HCT116 (cell line): ENCODE results near the gene DERA. TPM values are rescaled to one million over a fixed set of nuclear protein-coding genes. Genes with fewer than 3 reads are reported as not detected.
"Not testable (repeated sequence)": the region's sequence is repeated elsewhere in the genome, so short reads cannot be mapped to it uniquely, and the experiment has no call there.

Experiments used
- ATAC-seq: fragments of 200-7000 bp; cut with Tn5 transposase; 2 replicates; pipeline ENCODE4 v1.9.1; 2020; ENCODE audit warnings: mild to moderate bottlenecking, moderate library complexity
- BruUV-seq: library from RNA; stranded (reverse); fragments of 400-500 nt; replicated peaks from 2 replicates; lab custom pipeline; 2021; lab: Mats Ljungman, UMichigan
- CTCF ChIA-PET: fragments of 300-600 bp; sonication (Branson Sonifier 250); formaldehyde crosslinking; loops from one replicate; lab custom pipeline; 2021; ENCODE audit warnings: antibody characterized with exemption; lab: Charles Lee
- POLR2A ChIA-PET: fragments of 300-600, 350-600 bp; sonication (Branson Sonifier 250); formaldehyde crosslinking; loops from one replicate; lab custom pipeline; 2021; ENCODE audit warnings: antibody characterized with exemption; lab: Charles Lee
- RAD21 ChIA-PET, 2 experiments: fragments of 300-600 bp; sonication (Branson Sonifier 250); formaldehyde crosslinking; loops; one replicate each; lab custom pipeline; 2023; ENCODE audit warnings: low total read pairs in 2 of 2; ENCODE audit not compliant: uncharacterized antibody in 2 of 2, unreplicated experiment in 2 of 2, low non-redundant PET in 1 of 2; lab: Charles Lee
- DNase-seq: peaks from one replicate; pipeline ENCODE4 v3.0.0-alpha.2; 2010; ENCODE audit warnings: low read depth, low spot score
- H2AFZ ChIP-seq: fragments of 200-600 bp; shearing (Covaris generic), sonication (generic); 2 replicates; pipeline ENCODE4 v1.6.1; 2017; ENCODE audit warnings: low read depth, mixed run types, mixed read lengths, antibody characterized with exemption, low read length; ENCODE audit not compliant: poor library complexity, severe bottlenecking
- H3K27ac ChIP-seq: 2 replicates; pipeline ENCODE4 v1.5.1; 2012; ENCODE audit warnings: low read depth, low read length
- H3K27me3 ChIP-seq: fragments of 200-600 bp; sonication (generic); 2 replicates; pipeline ENCODE4 v1.6.1; 2016; ENCODE audit warnings: mixed run types, low read length, mixed read lengths; ENCODE audit not compliant: insufficient read depth
- H3K36me3 ChIP-seq, 2 experiments: fragments of 200-500 bp in 1 of 2; fragments of 200-600 bp in 1 of 2; sonication (Bioruptor generic) in 1 of 2; sonication (generic) in 1 of 2; 2 replicates each; pipeline versions ENCODE4 v1.5.1 to v1.6.1; 2014 to 2016; ENCODE audit warnings: low read length in 2 of 2, inconsistent platforms in 1 of 2, mixed read lengths in 1 of 2, mixed run types in 1 of 2; ENCODE audit not compliant: insufficient read depth in 2 of 2, control insufficient read depth in 1 of 2
- H3K4me1 ChIP-seq, 2 experiments: fragments of 200-600 bp in 1 of 2; sonication (generic) in 1 of 2; 2 replicates each; pipeline versions ENCODE4 v1.5.1 to v1.6.1; 2012 to 2017; ENCODE audit warnings: low read length in 2 of 2, inconsistent platforms in 1 of 2, mild to moderate bottlenecking in 1 of 2, mixed read lengths in 1 of 2, mixed run types in 1 of 2, moderate library complexity in 1 of 2; ENCODE audit not compliant: insufficient read depth in 2 of 2, control insufficient read depth in 1 of 2
- H3K4me2 ChIP-seq: fragments of 200-600 bp; sonication (generic); 2 replicates; pipeline ENCODE4 v1.6.1; 2017; ENCODE audit warnings: mixed run types, low read length, mixed read lengths
- H3K4me3 ChIP-seq, 2 experiments: fragments of 200-600 bp in 1 of 2; sonication (generic) in 1 of 2; replicated peaks in 1 of 2; 2 replicates each; pipeline ENCODE4 v1.5.1; 2011 to 2016; ENCODE audit warnings: low read length in 2 of 2, control low read depth in 1 of 2, low read depth in 1 of 2, mild to moderate bottlenecking in 1 of 2, mixed read lengths in 1 of 2, mixed run types in 1 of 2
- H3K79me2 ChIP-seq: fragments of 200-600 bp; sonication (generic); 2 replicates; pipeline ENCODE4 v1.6.1; 2017; ENCODE audit warnings: mild to moderate bottlenecking, mixed run types, low read length, moderate library complexity, mixed read lengths; ENCODE audit not compliant: insufficient read depth
- H3K9ac ChIP-seq: fragments of 200-600 bp; sonication (generic); 2 replicates; pipeline ENCODE4 v1.6.1; 2016; ENCODE audit warnings: low read length, mixed read lengths
- H3K9me2 ChIP-seq: fragments of 200-600 bp; sonication (generic), shearing (Covaris generic); 2 replicates; pipeline ENCODE4 v1.6.1; 2017; ENCODE audit warnings: mixed run types, mild to moderate bottlenecking, moderate library complexity; ENCODE audit not compliant: insufficient read depth
- H3K9me3 ChIP-seq, 2 experiments: fragments of 200-500 bp in 1 of 2; fragments of 200-600 bp in 1 of 2; sonication (Bioruptor generic) in 1 of 2; sonication (generic) in 1 of 2; 2 replicates each; pipeline ENCODE4 v1.6.1; 2014 to 2017; ENCODE audit warnings: low read length in 2 of 2, mixed read lengths in 2 of 2, inconsistent platforms in 1 of 2, low read depth in 1 of 2, mild to moderate bottlenecking in 1 of 2, mixed run types in 1 of 2, moderate library complexity in 1 of 2; ENCODE audit not compliant: control insufficient read depth in 1 of 2, insufficient read depth in 1 of 2
- H4K20me1 ChIP-seq: fragments of 200-600 bp; sonication (generic), shearing (Covaris generic); 2 replicates; pipeline ENCODE4 v1.6.1; 2017; ENCODE audit warnings: mixed run types, mild to moderate bottlenecking, moderate library complexity; ENCODE audit not compliant: insufficient read depth
- EGR1 ChIP-seq: IDR thresholded peaks from 2 replicates; pipeline ENCODE4 v1.6.1; 2012; ENCODE audit warnings: low read depth
- ELF1 ChIP-seq: IDR thresholded peaks from 2 replicates; pipeline ENCODE4 v1.6.1; 2012; ENCODE audit warnings: low read depth, borderline replicate concordance
- EZH2 ChIP-seq: fragments of 200-600 bp; sonication (generic); IDR thresholded peaks from 2 replicates; pipeline ENCODE4 v1.6.1; 2017; ENCODE audit warnings: antibody characterized with exemption, mixed run types
- EZH2phosphoT487 ChIP-seq: fragments of 200-600 bp; IDR thresholded peaks from 2 replicates; pipeline ENCODE4 v1.6.1; 2018; ENCODE audit warnings: antibody characterized with exemption, borderline replicate concordance
- JUND ChIP-seq: IDR thresholded peaks from 2 replicates; pipeline ENCODE4 v1.6.1; 2012
- POLR2AphosphoS5 ChIP-seq: IDR thresholded peaks from 2 replicates; pipeline ENCODE4 v1.6.1; 2011; ENCODE audit warnings: mild to moderate bottlenecking, low read depth, low read length, moderate library complexity
- TCF7L2 ChIP-seq: IDR thresholded peaks from 2 replicates; pipeline ENCODE4 v1.7.0; 2011; ENCODE audit warnings: borderline replicate concordance, inconsistent platforms; ENCODE audit not compliant: insufficient read depth, insufficient read length; ENCODE audit errors: extremely low read depth
- YY1 ChIP-seq: IDR thresholded peaks from 2 replicates; pipeline ENCODE4 v1.6.1; 2011; ENCODE audit warnings: low read length, low read depth, moderate library complexity, mild to moderate bottlenecking; ENCODE audit not compliant: insufficient replicate concordance; ENCODE audit errors: extremely low read depth
- ZBTB33 ChIP-seq: IDR thresholded peaks from 2 replicates; pipeline ENCODE4 v1.6.1; 2011; ENCODE audit warnings: mild to moderate bottlenecking, low read length, moderate library complexity; ENCODE audit not compliant: insufficient replicate concordance; ENCODE audit errors: extremely low read depth
- ZFX ChIP-seq: fragments of 450-650 bp; IDR thresholded peaks from 2 replicates; pipeline ENCODE4 v1.6.1; 2017
- intact Hi-C: fragments of 100-400 bp; cut with micrococcal nuclease; formaldehyde crosslinking; loops from 2 replicates; pipeline ENCODE4 v1.10.0; 2022
- total RNA-seq: library from RNA; stranded (reverse); gene quantifications from one replicate; pipeline ENCODE4 v1.2.1, GENCODE V29; 2021; ENCODE audit not compliant: unreplicated experiment
- TF ChIP-seq, protein P1 (sequence below): IDR thresholded peaks from 2 replicates; pipeline ENCODE4 v1.6.1; 2012; ENCODE audit warnings: low read depth

The DERA gene
- total RNA-seq, 1 experiment from 2014 or later = 32.6 TPM

DNA sequence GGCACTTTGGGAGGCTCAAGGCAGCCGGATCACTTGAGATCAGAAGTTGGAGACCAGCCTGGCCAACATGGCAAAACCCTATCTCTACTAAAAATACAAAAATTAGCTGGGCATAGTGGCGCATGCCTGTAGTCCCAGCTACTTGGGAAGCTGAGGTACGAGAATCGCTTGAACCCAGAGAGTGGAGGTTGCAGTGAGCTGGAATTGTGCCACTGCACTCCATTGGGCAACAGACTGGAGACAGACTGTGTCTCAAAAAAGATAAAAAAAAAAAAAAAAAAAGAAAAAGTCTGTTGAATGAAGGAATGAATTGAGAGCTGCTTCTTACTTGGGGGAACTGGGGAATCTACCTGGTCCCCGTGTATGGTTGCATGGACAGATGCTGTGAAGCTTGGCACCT, 3.0 kb downstream of the DERA start:
- H3K27ac ChIP-seq, H3K4me3 ChIP-seq, H3K79me2 ChIP-seq, H3K9me2 ChIP-seq, DNase-seq, H3K4me2 ChIP-seq, BruUV-seq, H3K27me3 ChIP-seq, H4K20me1 ChIP-seq, H2AFZ ChIP-seq, intact Hi-C loops, H3K9me3 ChIP-seq, H3K9ac ChIP-seq, H3K36me3 ChIP-seq, ATAC-seq: not testable (repeated sequence)
- RAD21 ChIA-PET = interaction anchor here in 1 of 2 experiments (0.7 kb wide), 1 partner anchor 116 kb away, joined by 3 read pairs; no protein-coding TSS in a partner anchor
- POLR2A ChIA-PET = interaction anchor here (0.7 to 1.0 kb wide), 2 partner anchors 16 to 189 kb away, joined by 3 read pairs; no protein-coding TSS in a partner anchor
- H3K4me1 ChIP-seq = peaks cover 8 to 22% of the 10 kb centered on the region in 2 experiments; a peak in 3 of 4 replicates
- CTCF ChIA-PET = interaction anchor here (0.7 kb wide), 1 partner anchor 15 kb away, joined by 3 read pairs; no protein-coding TSS in a partner anchor

- Histone ChIP-seq H3K4me1 (no peaks in the 10 kb centered on the region), H3K9me2 (no peaks in the 10 kb centered on the region), H3K27ac (no peak overlapping the region), H2AFZ (no peak overlapping the region), H3K79me2 (peaks cover 4% of the 10 kb centered on the region; the same call in 1 of the 2 replicates), H3K27me3 (no peaks in the 10 kb centered on the region), H3K4me3 (no peak overlapping the region), H3K9ac (no peak overlapping the region), H3K9me3 (no peaks in the 10 kb centered on the region), H4K20me1 (no peaks in the 10 kb centered on the region), H3K4me2 (no peak overlapping the region), H3K36me3 (no peaks in the 10 kb centered on the region)
- RAD21 ChIA-PET = no interaction called here
- TF ChIP-seq ZBTB33 = no peak
- TF ChIP-seq EZH2phosphoT487 = no peak
- no peak for TF ChIP-seq EZH2
- TF ChIP-seq YY1 = no peak
- no peak for TF ChIP-seq POLR2AphosphoS5
- TF ChIP-seq JUND = no peak
- TF ChIP-seq TCF7L2 = no peak
- no peak for TF ChIP-seq EGR1
- TF ChIP-seq ELF1 = no peak
- no peak for TF ChIP-seq ZFX
- TF ChIP-seq, protein P1, sequence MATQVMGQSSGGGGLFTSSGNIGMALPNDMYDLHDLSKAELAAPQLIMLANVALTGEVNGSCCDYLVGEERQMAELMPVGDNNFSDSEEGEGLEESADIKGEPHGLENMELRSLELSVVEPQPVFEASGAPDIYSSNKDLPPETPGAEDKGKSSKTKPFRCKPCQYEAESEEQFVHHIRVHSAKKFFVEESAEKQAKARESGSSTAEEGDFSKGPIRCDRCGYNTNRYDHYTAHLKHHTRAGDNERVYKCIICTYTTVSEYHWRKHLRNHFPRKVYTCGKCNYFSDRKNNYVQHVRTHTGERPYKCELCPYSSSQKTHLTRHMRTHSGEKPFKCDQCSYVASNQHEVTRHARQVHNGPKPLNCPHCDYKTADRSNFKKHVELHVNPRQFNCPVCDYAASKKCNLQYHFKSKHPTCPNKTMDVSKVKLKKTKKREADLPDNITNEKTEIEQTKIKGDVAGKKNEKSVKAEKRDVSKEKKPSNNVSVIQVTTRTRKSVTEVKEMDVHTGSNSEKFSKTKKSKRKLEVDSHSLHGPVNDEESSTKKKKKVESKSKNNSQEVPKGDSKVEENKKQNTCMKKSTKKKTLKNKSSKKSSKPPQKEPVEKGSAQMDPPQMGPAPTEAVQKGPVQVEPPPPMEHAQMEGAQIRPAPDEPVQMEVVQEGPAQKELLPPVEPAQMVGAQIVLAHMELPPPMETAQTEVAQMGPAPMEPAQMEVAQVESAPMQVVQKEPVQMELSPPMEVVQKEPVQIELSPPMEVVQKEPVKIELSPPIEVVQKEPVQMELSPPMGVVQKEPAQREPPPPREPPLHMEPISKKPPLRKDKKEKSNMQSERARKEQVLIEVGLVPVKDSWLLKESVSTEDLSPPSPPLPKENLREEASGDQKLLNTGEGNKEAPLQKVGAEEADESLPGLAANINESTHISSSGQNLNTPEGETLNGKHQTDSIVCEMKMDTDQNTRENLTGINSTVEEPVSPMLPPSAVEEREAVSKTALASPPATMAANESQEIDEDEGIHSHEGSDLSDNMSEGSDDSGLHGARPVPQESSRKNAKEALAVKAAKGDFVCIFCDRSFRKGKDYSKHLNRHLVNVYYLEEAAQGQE = no peak
- intact Hi-C loops = no loop called here
- CTCF ChIA-PET = no interaction called here
- POLR2A ChIA-PET = no interaction called here
- DNase-seq (no peak), ATAC-seq (no peak)
- no TSS peak for BruUV-seq
These were observed 6.9 kb downstream of the DERA start for GRCh38 chr12:15918066-15918465.
